AG04450 (cell line): ENCODE results near the gene FAM98C. TPM values are rescaled to one million over a fixed set of nuclear protein-coding genes. Genes with fewer than 3 reads are reported as not detected.

Source experiments
- CTCF ChIA-PET: fragments of 300-600, 350-600 bp; formaldehyde crosslinking; extraction: SDS; loops from one replicate; lab custom pipeline; 2022; ENCODE audit warnings: antibody characterized with exemption, inconsistent platforms; lab: Charles Lee
- POLR2A ChIA-PET: fragments of 350-600 bp; formaldehyde crosslinking; extraction: SDS; loops from one replicate; lab custom pipeline; 2021; ENCODE audit warnings: antibody characterized with exemption, inconsistent platforms; lab: Yijun Ruan, JAX
- DNase-seq: peaks from one replicate; pipeline ENCODE4 v3.0.0-alpha.2; 2011; ENCODE audit warnings: low read depth, low spot score
- H3K27ac ChIP-seq: one replicate; pipeline ENCODE4 v1.5.1; 2012; ENCODE audit warnings: low read depth, low read length, control low read depth
- H3K27me3 ChIP-seq: one replicate; pipeline ENCODE4 v1.6.0; 2012; ENCODE audit warnings: low read length; ENCODE audit not compliant: control insufficient read depth, insufficient read depth
- H3K4me3 ChIP-seq: 2 replicates; pipeline ENCODE4 v1.5.1; 2011; ENCODE audit warnings: mild to moderate bottlenecking, low read depth, low read length, control low read depth
- H3K9me3 ChIP-seq: 2 replicates; pipeline ENCODE4 v1.5.1; 2012; ENCODE audit warnings: low read length; ENCODE audit not compliant: control insufficient read depth, insufficient read depth
- polyA plus RNA-seq: library from polyadenylated mRNA; depleted of rRNA; stranded (reverse); fragments of >200 nt; gene quantifications from 2 replicates; pipeline ENCODE4 v1.2.3, GENCODE V29; 2011
- TF ChIP-seq, protein P1 (sequence below): IDR thresholded peaks from 2 replicates; pipeline ENCODE4 v1.5.1; 2011; ENCODE audit warnings: low read depth, low read length, control low read depth, inconsistent platforms

The FAM98C gene
- polyA plus RNA-seq, 1 experiment, result 5.0 TPM

GRCh38 chr19:38384209-38385027 lies 18.5 kb upstream of the FAM98C start:
- no peaks in the 10 kb centered on the region for H3K27me3 ChIP-seq
- CTCF ChIA-PET, result interaction anchor here (0.9 to 2.1 kb wide), 6 partner anchors 8 to 242 kb away, joined by 3 to 10 read pairs (median 4); partner anchors contain the start of gene PSMD8
- TF ChIP-seq, protein P1, sequence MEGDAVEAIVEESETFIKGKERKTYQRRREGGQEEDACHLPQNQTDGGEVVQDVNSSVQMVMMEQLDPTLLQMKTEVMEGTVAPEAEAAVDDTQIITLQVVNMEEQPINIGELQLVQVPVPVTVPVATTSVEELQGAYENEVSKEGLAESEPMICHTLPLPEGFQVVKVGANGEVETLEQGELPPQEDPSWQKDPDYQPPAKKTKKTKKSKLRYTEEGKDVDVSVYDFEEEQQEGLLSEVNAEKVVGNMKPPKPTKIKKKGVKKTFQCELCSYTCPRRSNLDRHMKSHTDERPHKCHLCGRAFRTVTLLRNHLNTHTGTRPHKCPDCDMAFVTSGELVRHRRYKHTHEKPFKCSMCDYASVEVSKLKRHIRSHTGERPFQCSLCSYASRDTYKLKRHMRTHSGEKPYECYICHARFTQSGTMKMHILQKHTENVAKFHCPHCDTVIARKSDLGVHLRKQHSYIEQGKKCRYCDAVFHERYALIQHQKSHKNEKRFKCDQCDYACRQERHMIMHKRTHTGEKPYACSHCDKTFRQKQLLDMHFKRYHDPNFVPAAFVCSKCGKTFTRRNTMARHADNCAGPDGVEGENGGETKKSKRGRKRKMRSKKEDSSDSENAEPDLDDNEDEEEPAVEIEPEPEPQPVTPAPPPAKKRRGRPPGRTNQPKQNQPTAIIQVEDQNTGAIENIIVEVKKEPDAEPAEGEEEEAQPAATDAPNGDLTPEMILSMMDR, result peak; percentile 57
- POLR2A ChIA-PET, result no interaction called here
- peak overlapping the region; percentile 21 for H3K27ac ChIP-seq
- DNase-seq, result no peak
- H3K9me3 ChIP-seq, result peaks cover 4% of the 10 kb centered on the region; the same call in 1 of the 2 replicates
- H3K4me3 ChIP-seq, result no peak overlapping the region

GRCh38 chr19:38385057-38385803 lies 17.7 kb upstream of the FAM98C start:
- ChIA-PET CTCF (interaction anchor here (0.5 to 2.1 kb wide), 6 partner anchors 11 to 448 kb away, joined by 3 to 10 read pairs (median 3); partner anchors contain the start of gene PSMD8), POLR2A (no interaction called here)
- Histone ChIP-seq H3K9me3 (peaks cover 4% of the 10 kb centered on the region; the same call in 1 of the 2 replicates), H3K4me3 (no peak overlapping the region), H3K27me3 (no peaks in the 10 kb centered on the region), H3K27ac (peak overlapping the region; percentile 21)
- no peak for DNase-seq
- TF ChIP-seq, protein P1, result no peak

GRCh38 chr19:38385804-38386257 lies 17.1 kb upstream of the FAM98C start:
- no peak overlapping the region for H3K27ac ChIP-seq
- no peaks in the 10 kb centered on the region for H3K27me3 ChIP-seq
- H3K4me3 ChIP-seq, result no peak overlapping the region
- CTCF ChIA-PET, result interaction anchor here (0.9 kb wide), 1 partner anchor 142 kb away, joined by 3 read pairs; no protein-coding TSS in a partner anchor
- peaks cover 4% of the 10 kb centered on the region; the same call in 1 of the 2 replicates for H3K9me3 ChIP-seq
- no peak for DNase-seq
- POLR2A ChIA-PET, result interaction anchor here (0.6 kb wide), 1 partner anchor 357 kb away, joined by 8 read pairs; no protein-coding TSS in a partner anchor
- TF ChIP-seq, protein P1, result no peak

DNA sequence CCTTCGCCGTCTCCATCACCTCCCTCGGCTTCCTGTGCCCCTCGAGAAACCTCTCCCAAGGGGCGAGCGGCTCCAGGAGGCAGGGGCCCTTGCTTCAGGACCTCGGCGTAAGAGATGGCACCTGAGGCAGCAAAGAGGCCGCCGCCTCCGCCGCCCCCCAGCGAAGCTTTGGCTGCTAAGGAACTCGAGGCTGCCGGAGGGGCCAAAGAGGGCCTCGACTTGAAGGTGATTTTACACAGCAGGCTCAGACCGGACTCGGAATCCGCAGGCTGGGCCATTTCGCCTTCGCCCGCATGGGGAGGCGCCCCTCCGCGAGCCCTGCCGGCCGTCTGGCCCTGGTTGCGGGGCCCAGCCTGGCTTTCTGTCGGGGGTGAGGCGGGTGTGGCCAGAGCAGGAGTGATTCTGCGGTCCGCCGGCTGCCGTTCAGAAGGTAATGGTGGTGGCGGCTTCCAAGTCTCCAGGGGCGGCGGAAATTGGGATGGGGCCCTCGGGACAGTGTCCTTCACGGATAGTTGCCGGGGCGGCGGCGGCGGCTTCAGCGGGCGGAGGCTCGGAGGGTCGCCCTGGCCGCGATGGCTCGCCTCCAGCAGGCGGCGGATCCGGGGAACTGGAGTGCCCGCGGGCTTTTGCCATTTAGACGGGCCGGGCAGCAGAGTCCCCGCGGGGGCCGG lies 16.5 kb upstream of the FAM98C start:
- ChIA-PET POLR2A (interaction anchor here (0.6 to 3.5 kb wide), 2 partner anchors 12 to 356 kb away, joined by 8 to 49 read pairs; partner anchors contain the start of gene PSMD8), CTCF (no interaction called here)
- Histone ChIP-seq H3K4me3 (no peak overlapping the region), H3K27me3 (no peaks in the 10 kb centered on the region), H3K27ac (no peak overlapping the region), H3K9me3 (peaks cover 4% of the 10 kb centered on the region; the same call in 1 of the 2 replicates)
- no peak for DNase-seq
- TF ChIP-seq, protein P1, result no peak
